Fibroblast of pulmonary artery (primary cell): Measurements from ENCODE around the gene THADA.

Source experiments
- DNase-seq: peaks from one replicate; pipeline ENCODE4 v3.0.0-alpha.2; 2010; ENCODE audit warnings: low read depth
- H3K4me3 ChIP-seq: replicated peaks from 2 replicates; pipeline ENCODE4 v1.5.1; 2011; ENCODE audit warnings: low read depth, mild to moderate bottlenecking, control low read depth, low read length, moderate library complexity
- TF ChIP-seq, protein P1 (sequence below): IDR thresholded peaks from 2 replicates; pipeline ENCODE4 v1.5.1; 2011; ENCODE audit warnings: mild to moderate bottlenecking, control low read depth, low read length, inconsistent platforms; ENCODE audit errors: missing control alignments

THADA gene

DNA sequence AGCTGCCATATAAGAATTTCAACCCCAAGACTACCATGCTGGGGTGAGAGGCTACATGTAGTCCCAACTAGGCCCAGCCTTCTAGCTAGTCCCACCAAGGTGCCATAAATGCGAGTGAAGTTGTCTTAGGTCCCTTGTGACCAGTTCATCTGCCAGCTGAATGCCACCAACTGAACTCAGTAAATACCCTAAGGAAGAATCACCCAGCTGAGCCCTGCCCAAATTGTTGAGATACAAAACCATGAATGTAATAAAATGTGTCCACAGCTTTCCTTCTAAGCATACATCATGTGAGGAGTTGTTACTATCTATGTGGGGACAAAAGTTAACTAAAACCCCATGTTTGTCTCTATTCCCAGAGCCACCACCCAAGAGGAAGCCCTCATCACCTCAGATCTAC lies 70.3 kb downstream of the THADA start:
- TF ChIP-seq, protein P1, sequence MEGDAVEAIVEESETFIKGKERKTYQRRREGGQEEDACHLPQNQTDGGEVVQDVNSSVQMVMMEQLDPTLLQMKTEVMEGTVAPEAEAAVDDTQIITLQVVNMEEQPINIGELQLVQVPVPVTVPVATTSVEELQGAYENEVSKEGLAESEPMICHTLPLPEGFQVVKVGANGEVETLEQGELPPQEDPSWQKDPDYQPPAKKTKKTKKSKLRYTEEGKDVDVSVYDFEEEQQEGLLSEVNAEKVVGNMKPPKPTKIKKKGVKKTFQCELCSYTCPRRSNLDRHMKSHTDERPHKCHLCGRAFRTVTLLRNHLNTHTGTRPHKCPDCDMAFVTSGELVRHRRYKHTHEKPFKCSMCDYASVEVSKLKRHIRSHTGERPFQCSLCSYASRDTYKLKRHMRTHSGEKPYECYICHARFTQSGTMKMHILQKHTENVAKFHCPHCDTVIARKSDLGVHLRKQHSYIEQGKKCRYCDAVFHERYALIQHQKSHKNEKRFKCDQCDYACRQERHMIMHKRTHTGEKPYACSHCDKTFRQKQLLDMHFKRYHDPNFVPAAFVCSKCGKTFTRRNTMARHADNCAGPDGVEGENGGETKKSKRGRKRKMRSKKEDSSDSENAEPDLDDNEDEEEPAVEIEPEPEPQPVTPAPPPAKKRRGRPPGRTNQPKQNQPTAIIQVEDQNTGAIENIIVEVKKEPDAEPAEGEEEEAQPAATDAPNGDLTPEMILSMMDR, result no peak
- no peak overlapping the region for H3K4me3 ChIP-seq
- DNase-seq, result no peak

DNA sequence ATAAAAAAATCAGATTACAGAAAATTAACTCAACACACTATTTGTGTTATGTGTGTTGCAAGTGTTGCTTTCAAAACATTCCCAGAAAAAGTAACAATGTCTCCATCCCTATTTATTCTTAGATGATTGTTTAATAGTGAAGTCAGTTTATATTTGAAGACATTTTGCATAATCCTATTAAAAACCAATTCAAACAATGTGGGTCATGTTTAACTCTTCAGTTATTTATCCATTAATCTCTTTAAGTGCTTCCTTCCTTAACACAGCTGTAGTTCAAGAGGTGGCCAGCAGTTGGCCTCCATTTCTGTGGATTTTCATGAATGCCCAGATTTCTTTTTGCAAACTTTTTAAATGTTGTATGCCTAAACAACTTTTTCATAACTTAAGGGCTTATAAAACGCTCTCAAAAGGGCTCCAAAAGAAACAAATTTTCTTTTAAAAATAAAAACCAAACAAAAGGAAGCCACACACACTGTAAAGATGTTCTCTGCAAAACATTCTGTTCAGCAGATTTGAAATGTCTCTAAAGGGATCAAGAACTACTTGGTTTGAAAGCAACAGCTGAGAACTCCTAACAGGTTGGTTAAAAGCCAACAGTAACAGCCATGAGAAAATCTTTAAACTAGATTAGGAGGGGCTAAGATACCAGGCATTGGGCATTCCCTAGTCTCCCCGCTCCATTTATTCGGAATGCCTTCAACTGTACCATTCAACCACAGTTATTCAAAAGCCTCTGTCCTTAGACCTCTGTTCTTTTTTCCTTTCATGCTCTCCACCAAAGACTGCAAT lies 71.5 kb downstream of the THADA start:
- TF ChIP-seq, protein P1, result peak; percentile 39
- no peak for DNase-seq
- no peak overlapping the region for H3K4me3 ChIP-seq

DNA sequence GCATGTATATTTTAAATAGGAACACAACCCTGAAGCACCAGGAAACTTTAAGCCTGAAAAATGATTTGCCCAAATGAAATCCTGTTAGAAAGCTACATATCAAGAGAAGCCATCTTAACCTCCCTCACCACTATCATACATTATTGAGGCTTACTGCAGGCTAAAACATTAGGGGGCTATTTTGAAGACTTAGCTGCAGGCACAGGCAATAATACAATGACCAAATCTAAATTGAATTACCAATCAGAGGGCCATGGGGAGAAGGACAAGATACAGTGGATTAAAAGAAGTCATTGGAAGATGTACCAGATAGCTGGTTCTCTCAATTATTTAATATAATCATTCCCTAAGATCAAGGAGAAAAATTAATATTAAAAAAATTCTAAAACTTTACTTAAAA lies 73.7 kb downstream of the THADA start:
- DNase-seq, result no peak
- TF ChIP-seq, protein P1, result no peak
- H3K4me3 ChIP-seq, result no peak overlapping the region

DNA sequence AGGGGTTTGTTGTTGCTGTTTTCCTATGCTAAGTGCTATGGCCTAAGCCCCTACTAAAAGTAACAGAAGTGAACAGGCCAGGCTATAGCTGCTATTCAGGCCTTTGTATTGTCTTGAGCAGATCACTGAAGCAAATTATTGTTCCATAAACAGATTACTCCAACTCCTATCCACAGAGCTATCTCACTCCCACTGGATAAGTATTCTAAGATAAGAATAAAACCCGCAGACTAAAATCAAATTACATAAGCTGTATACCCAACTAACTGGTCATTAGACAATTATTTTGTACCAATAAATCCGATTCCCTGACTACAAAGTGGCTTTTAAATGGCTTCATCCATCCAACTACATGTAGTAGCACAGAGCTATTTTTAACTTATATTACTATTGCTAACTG lies 74.3 kb downstream of the THADA start:
- no peak for DNase-seq
- TF ChIP-seq, protein P1, result no peak

DNA sequence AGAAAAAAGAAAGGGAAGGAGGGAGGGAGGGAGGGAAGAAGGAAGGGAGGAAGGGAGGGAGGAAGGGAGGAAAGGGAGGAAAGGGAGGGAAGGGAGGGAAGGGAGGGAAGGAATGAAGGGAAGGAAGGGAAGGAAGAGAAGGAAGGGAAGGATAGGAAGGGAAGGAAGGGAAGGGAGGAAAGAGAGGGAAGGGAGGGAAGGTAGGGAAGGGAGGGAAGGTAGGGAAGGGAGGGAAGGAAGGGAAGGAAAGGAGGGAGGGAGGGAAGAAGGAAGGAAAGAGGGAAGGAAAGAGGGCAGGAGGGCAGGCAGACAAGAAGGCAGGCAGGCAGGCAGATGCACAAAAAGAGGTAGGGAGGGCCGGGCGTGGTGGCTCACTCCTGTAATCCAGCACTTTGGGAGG lies 74.9 kb downstream of the THADA start:
- no peak overlapping the region for H3K4me3 ChIP-seq
- DNase-seq, result no peak
- TF ChIP-seq, protein P1, result no peak

More for the DNA sequence above, 74.3 kb downstream of the THADA start:
- no peak overlapping the region for H3K4me3 ChIP-seq

DNA sequence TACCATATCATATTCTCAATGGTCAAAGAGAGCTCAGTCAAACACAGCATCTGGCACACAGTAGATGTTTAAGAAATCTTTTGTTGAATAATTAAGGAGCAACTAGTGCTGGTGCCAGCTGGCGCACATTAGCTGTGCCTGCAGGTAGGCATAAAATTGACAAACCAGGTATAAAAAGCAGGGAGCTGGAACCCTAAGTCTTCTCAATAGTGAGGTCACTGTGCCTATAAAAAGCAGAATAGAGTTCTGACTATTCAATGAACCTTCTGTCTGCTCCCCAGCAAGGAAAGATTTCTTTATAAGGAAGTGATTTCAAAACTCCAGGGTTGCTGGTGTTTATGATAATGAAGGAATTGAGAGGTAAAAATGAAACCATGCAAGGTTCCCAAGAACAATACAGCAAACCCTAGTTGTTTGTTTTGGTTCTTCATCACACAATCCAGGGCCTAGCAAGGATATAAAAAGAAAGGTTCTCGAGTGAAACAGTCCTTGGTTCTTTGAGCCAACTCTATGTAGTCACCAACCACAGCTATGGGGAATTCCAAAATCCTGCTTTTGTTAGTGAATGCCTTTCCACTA lies 76.1 kb downstream of the THADA start:
- DNase-seq, result peak; percentile 96
- TF ChIP-seq, protein P1, result no peak
- H3K4me3 ChIP-seq, result peak overlapping the region; percentile 4
